ENCODE measurements around the gene CDK19. TPM values are rescaled to one million over a fixed set of nuclear protein-coding genes. Genes with fewer than 3 reads are reported as not detected.

Gene CDK19
- total and polyA plus RNA-seq, 9 of the 15 experiments (the other 6 are each of a cell fraction or from before 2014, with no cell fraction given): 3.8 to 15.2 (median 7.4) TPM

GRCh38 chr6:110614586-110614985 lies 200.7 kb downstream of the CDK19 start:
- Histone ChIP-seq H3K4me3 (no peak overlapping the region), H3K27me3 (ENCODE audit: control insufficient read depth in 2 of 2, insufficient read depth in 2 of 2, low read length in 2 of 2) (no peaks in the 10 kb centered on the region), H3K79me2 (ENCODE audit: control insufficient read depth, insufficient read depth, low read length) (no peaks in the 10 kb centered on the region), H3K4me1 (replicated peaks in 1 of 2; ENCODE audit: control insufficient read depth in 2 of 2, insufficient read depth in 2 of 2, low read length in 2 of 2) (peaks cover 10 to 18% of the 10 kb centered on the region in 2 experiments; a peak in 3 of 5 replicates), H3K9me3 (replicated peaks; ENCODE audit: control insufficient read depth, insufficient read depth, low read depth, low read length) (no peaks in the 10 kb centered on the region), H3K4me2 (ENCODE audit: insufficient read depth, low read length) (no peak overlapping the region), H3K9ac (ENCODE audit: insufficient read depth in 1 of 2, low read depth in 2 of 2, low read length in 2 of 2) (no peak overlapping the region), H4K20me1 (replicated peaks; ENCODE audit: control insufficient read depth, insufficient read depth, low read length) (no peaks in the 10 kb centered on the region), H3K27ac (ENCODE audit: extremely low read depth, low read depth, low read length) (no peak overlapping the region), H3K9me1 (ENCODE audit: control insufficient read depth, insufficient read depth, low read length) (no peaks in the 10 kb centered on the region), H3K36me3 (ENCODE audit: control insufficient read depth, insufficient read depth, low read length) (no peaks in the 10 kb centered on the region), H2AFZ (ENCODE audit: low read depth, low read length) (no peak overlapping the region)
- intact Hi-C loops (cut with micrococcal nuclease) (no loop called here), in situ Hi-C loops (cut with MboI) (no loop called here)
- TF ChIP-seq MAX (CRISPR knock-in tag; IDR thresholded peaks at IDR 0.05) (no peak), NFRKB (IDR thresholded peaks at IDR 0.05; ENCODE audit: low read depth) (no peak), POLR2AphosphoS5 (IDR thresholded peaks at IDR 0.05; ENCODE audit: control insufficient read depth, insufficient read depth, low read depth, low read length) (no peak), ZNF551 (CRISPR knock-in tag; IDR thresholded peaks at IDR 0.05) (no peak), ZNF696 (CRISPR knock-in tag; conservative IDR thresholded peaks at IDR 0.05) (no peak), KDM2B (CRISPR knock-in tag; IDR thresholded peaks at IDR 0.05) (no peak), RAD21 (CRISPR knock-in tag; conservative IDR thresholded peaks at IDR 0.05 in 1 of 2, IDR thresholded peaks at IDR 0.05 in 1 of 2) (no peak), GATA2 (CRISPR knock-in tag; IDR thresholded peaks at IDR 0.05) (no peak), ZNF436 (CRISPR knock-in tag; IDR thresholded peaks at IDR 0.05) (no peak), HNRNPK (IDR thresholded peaks at IDR 0.05; ENCODE audit: low read depth, low read length, poor library complexity, severe bottlenecking) (no peak), ZNF785 (CRISPR knock-in tag; IDR thresholded peaks at IDR 0.05) (no peak), CCNT2 (IDR thresholded peaks at IDR 0.05; ENCODE audit: borderline replicate concordance, extremely low read depth, insufficient read length, low read depth, low read length) (no peak), ZNF740 (CRISPR knock-in tag; IDR thresholded peaks at IDR 0.05) (no peak), ZNF740 (tag; IDR thresholded peaks at IDR 0.05) (no peak)
- TF ChIP-seq, protein P1, sequence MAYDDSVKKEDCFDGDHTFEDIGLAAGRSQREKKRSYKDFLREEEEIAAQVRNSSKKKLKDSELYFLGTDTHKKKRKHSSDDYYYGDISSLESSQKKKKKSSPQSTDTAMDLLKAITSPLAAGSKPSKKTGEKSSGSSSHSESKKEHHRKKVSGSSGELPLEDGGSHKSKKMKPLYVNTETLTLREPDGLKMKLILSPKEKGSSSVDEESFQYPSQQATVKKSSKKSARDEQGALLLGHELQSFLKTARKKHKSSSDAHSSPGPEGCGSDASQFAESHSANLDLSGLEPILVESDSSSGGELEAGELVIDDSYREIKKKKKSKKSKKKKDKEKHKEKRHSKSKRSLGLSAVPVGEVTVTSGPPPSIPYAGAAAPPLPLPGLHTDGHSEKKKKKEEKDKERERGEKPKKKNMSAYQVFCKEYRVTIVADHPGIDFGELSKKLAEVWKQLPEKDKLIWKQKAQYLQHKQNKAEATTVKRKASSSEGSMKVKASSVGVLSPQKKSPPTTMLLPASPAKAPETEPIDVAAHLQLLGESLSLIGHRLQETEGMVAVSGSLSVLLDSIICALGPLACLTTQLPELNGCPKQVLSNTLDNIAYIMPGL (CRISPR knock-in tag; IDR thresholded peaks at IDR 0.05): no peak
- TF ChIP-seq, protein P2, sequence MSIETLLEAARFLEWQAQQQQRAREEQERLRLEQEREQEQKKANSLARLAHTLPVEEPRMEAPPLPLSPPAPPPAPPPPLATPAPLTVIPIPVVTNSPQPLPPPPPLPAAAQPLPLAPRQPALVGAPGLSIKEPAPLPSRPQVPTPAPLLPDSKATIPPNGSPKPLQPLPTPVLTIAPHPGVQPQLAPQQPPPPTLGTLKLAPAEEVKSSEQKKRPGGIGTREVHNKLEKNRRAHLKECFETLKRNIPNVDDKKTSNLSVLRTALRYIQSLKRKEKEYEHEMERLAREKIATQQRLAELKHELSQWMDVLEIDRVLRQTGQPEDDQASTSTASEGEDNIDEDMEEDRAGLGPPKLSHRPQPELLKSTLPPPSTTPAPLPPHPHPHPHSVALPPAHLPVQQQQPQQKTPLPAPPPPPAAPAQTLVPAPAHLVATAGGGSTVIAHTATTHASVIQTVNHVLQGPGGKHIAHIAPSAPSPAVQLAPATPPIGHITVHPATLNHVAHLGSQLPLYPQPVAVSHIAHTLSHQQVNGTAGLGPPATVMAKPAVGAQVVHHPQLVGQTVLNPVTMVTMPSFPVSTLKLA (conservative IDR thresholded peaks at IDR 0.05): no peak
- FAIRE-seq (no peak), DNase-seq (ENCODE audit: extremely low read depth in 1 of 4, low spot score in 3 of 4) (no peak), ATAC-seq (no peak)
- WGBS (ENCODE audit: insufficient coverage, low coverage, missing lambda C conversion rate): 41% methylated on average over 5 of the region's 5 CpGs
- ChIA-PET POLR2A (interaction anchor here (0.6 to 0.9 kb wide), 2 partner anchors 9 to 193 kb away, joined by 3 to 5 read pairs; no protein-coding TSS in a partner anchor), CTCF (ENCODE audit: low intra/inter-chr PET ratio) (no interaction called here)
- BruUV-seq (replicated peaks): no TSS peak

Data from K562 (cell line).